NCI-H82 treated with DMSO at 0.1 percent for 48 hours (cell line): ENCODE results near the gene RNF11.

Source experiments
- DNase-seq: peaks from one replicate; lab custom pipeline; 2025; ENCODE audit not compliant: unreplicated experiment; lab: John Stamatoyannopoulos, UW

RNF11 gene

GRCh38 chr1:51311826-51312225 lies 75.8 kb downstream of the RNF11 start:
- no peak for DNase-seq

- no peak for DNase-seq
Observed at GRCh38 chr1:51312718-51313117, 76.6 kb downstream of the RNF11 start.

- no peak for DNase-seq
Observed at GRCh38 chr1:51313268-51313852, 77.3 kb downstream of the RNF11 start.

- DNase-seq, result no peak
Observed at GRCh38 chr1:51313961-51314777, 78.1 kb downstream of the RNF11 start.

GRCh38 chr1:51314974-51315373 lies 78.9 kb downstream of the RNF11 start:
- DNase-seq, result no peak

- DNase-seq, result no peak
Observed at GRCh38 chr1:51316113-51316845, 80.2 kb downstream of the RNF11 start.

- no peak for DNase-seq
Observed at GRCh38 chr1:51316846-51317120, 80.7 kb downstream of the RNF11 start.

GRCh38 chr1:51317798-51318197 lies 81.7 kb downstream of the RNF11 start:
- DNase-seq, result no peak

- no peak for DNase-seq
Observed at GRCh38 chr1:51320967-51321923, 85.2 kb downstream of the RNF11 start.

GRCh38 chr1:51321924-51322280 lies 85.8 kb downstream of the RNF11 start:
- DNase-seq, result no peak

GRCh38 chr1:51322417-51323101 lies 86.5 kb downstream of the RNF11 start:
- no peak for DNase-seq
